ENCODE results near the gene VCX3B.
"Not testable (repeated sequence)": the region's sequence is repeated elsewhere in the genome, so short reads cannot be mapped to it uniquely, and the experiment has no call there.

VCX3B gene

DNA sequence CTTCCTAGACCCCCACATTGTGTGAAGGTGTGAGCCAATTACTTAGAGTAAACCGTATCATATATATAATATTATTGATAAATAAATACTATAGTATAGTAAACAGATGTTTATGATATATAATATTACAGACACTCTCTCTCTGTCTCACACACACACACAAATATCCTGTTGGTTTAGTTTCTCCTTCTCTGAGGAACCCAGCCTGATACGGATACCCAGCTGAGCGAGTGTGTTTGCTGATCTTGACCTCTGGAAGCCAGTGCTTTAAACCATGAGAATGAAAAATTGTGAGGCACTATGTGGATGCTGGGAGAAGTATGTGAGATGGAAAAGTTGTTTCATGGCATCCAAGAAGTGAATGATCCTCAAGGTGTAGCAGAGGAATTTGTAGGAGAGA, at the start of gene VCX3B:
TSS of gene VCX3B (plus strand) at position 301 of the 400 bp plus-strand sequence. CDS start 621 bp downstream, outside the sequence.
- DNase-seq (ENCODE audit: low read depth in 2 of 2), result not testable (repeated sequence)

DNA sequence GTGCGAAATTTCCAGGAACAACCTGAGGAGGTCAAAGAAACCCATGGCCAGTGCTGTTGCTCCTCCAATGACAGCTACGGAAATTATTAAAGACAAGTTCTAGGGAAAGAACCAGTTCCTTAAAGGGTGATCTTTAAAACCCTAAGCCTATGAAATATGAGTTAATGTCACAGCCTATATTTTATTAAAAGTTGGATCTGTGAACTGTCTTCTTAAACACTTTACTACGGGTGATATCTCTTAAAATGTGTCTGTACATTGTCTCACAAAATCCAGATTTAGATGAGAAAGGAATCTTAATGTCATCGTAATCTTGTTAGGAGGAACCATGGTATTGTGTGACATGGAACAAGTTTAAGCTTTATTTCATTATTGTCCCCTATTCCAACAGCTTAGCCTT, 46.3 kb upstream of the VCX3B start:
- DNase-seq (ENCODE audit: low read depth in 2 of 2), result no peak

DNA sequence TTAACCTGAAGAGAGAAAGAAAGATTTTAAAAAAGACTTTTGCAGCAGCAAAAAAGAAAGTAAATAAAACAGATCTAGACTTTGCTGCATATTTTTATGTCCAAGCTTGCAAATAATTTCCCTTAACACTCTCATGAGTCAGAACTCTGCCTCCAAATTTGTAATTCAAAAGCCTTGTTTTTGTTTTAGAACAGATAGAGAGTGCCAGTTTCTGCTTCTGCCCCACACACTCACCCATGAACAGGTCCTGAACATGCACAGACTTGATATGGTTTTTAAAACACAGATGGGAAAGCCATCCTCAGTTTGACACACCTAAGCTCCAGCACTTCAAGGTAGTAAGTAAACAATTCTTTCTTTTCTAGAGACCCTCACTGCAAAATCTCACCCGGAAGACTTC, 39.7 kb upstream of the VCX3B start:
- no peak for DNase-seq (ENCODE audit: low read depth in 2 of 2)

DNA sequence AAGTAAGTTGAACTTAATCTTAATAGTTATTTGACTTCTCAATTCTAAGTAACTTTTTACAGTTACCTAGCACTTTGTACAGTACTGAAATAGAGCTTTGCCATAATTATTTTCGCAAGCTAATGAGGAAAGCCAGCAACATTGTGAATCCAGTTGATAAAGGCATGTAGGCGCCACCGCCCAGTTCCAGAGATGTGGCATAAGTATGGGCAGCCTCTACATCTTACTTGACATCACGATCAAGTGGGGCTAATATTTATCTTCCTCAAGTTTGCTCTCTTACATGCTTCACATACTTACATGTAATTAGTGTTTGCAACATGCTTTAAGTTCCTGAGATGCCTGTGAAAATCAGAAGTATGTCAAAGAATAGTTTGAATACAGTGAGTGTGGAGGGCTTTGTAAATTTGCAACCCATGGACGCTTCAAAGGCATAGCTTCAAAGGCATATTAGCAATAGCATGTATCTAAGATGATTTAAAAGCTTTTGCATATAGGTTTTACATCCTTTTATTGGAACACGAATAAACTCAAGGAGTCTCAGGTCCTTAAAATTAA, 34.9 kb upstream of the VCX3B start:
- no peak for DNase-seq (ENCODE audit: low read depth in 2 of 2)

DNA sequence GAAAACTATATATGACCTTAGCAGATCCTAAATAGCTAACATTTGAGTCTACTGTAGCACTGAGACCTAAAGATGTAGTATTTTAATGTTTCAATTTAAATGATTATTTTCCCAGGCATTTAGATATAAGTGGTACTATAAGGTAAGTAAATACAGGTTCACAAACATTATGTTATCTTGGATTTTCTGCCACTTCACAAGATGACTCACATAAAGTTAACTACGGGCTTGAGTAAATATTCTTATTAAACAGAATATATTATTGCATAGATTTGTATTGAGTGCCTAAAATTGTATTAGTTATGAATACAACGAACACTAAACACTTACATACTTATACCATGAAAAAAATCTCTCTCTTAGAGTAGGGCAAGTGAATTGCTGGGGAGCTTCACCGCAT, 34.2 kb upstream of the VCX3B start:
- no peak for DNase-seq (ENCODE audit: low read depth in 2 of 2)

DNA sequence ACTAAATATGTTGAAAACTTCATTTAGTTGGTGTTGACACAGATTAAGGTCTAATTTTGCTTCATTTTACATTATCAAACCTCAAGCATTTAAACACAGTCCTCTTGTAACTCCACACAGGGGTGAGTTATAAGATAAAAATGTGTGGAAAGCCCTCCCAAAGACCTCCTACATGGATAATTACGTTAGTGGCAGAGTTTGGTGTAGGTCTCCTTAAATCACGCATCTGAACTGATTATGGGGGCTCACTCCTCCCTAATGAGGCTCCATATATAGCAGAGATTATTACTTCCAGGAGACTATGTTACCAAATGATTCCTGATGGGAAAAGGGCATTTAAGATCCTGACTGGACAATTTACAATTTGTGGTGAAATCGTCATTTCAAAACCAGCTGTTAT, 32.2 kb upstream of the VCX3B start:
- no peak for DNase-seq (ENCODE audit: low read depth in 2 of 2)

DNA sequence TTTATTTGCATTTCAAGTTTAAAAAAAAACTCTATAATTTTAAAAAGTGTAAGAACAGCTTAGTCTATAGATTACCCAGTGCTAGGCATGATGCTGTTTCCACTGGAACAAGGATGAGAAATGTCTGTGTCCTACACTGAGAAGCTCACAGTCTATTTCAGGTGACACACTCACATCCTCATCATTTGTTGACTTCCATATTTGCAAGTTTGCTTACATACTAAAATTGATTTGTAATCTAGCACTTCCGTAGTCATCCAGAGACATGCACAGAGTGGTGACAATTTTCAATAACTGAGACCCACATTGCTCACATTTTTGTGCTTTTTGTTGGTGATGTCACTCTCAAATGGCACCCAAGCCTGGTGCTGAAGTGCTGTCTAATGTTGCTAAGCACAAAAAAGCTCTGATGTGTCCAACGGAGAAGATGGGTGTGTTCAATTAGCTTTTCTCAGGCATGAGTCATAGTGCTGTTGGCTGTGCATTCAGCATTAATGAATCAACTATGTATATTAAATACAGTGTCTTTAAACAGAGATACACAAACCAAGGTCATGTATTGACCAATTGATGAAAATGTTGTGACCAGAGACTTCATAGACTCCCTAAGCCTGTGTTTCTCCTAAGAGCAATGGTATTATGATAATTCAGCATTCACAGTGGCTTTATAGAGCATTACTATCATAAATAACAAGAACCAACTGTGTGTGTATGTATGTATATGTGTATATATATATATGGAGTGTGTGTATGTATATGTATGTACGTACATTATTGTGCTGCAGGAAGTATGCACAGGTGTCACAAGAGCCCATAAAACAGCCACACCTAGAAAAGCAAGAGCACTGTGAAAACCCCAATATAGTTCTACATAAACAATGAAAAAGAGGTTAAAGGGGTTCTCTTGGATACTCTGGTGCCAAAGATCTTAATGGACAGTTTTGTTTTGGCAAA, 31.2 kb upstream of the VCX3B start:
- DNase-seq (ENCODE audit: low read depth in 2 of 2), result no peak

DNA sequence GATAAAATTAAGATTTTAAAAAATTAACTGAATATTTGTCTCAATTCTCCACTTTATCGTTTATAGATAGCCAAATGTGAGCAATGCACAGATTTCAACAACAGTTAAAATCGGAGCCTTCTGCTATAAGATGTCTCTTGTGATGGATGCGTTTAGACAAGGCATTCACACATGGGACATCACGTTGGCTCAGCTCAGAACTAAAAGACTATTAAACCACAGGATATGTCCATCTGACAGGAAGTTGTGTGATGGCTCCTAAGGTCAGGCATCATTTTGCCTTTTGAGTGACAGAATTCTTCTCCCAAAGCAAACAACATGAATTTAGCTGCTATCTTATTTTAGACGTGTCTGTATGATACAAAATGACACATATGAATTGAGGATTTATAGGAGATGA, 17.3 kb upstream of the VCX3B start:
- DNase-seq (ENCODE audit: low read depth in 2 of 2), result no peak

DNA sequence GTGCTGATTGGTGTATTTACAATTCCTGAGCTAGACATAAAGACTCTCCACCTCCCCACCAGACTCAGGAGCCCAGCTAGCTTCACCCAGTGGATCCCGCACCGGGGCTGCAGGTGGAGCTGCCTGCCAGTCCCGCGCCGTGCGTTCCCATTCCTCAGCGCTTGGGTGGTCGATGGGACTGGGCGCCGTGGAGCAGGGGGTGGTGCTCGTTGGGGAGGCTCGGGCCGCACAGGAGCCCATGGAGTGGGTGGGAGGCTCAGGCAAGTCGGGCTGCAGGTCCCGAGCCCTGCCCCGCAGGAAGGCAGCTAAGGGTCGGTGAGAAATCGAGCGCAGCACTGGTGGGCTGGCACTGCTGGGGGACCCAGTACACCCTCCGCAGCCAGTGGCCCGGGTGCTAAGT, 12.3 kb upstream of the VCX3B start:
- DNase-seq (ENCODE audit: low read depth in 2 of 2), result not testable (repeated sequence)

DNA sequence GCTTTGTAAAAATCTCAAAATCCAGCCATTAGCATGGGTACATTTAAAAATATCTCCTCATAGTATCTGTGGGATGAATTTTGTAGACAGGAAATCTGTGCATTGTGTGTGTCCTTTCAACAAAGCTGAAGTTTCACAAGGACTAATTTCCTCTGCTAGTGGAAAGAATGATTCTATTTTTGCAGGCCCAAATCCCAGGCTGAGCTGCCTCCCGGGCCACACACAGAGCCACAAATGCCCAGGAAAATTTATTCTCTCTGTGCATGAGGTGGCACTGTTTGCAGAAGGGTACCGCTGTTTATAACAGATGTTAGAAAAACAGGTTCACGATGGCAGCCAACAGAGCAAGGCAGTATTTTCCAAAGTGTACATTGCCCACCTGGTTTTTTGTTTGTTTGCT, 11.0 kb upstream of the VCX3B start:
- no peak for DNase-seq (ENCODE audit: low read depth in 2 of 2)

DNA sequence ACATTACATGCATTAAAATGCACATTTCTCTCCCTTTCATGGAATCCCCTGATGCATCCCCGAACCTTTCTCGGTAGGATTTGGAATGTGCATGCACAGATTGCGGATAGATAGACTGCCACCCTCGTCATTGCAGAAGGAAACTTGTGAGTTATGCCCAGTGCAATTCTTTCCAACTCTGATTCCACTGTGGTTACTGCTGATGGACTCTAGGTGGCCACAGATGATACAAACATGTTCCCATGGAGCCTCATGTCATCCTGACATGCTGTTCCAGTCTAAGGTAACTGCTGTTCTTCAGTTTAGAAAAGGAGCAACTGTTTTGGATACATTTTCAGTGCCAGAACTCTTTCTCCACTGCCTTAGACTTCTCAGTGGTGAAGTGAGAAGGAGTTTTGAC, 9.1 kb upstream of the VCX3B start:
- DNase-seq (ENCODE audit: low read depth in 2 of 2), result no peak

DNA sequence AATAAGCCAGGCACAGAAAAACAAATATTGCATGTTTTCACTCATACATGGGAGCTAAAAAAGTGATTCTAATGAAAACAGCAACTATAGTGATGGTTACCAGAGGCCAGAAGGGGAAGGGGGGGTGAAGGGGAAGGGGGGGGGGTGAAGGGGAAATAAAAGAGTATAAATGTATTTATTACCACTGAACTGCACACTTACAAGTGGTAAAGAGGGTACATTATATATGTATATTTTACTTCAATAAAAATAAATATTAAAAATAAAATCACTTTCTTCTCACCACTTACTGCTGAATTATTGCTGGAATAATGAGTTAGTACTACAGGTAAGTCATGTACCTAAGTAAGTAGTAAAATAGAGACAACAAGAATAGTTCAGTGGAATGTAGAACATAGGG, 2.1 kb upstream of the VCX3B start:
- DNase-seq (ENCODE audit: low read depth in 2 of 2), result no peak

DNA sequence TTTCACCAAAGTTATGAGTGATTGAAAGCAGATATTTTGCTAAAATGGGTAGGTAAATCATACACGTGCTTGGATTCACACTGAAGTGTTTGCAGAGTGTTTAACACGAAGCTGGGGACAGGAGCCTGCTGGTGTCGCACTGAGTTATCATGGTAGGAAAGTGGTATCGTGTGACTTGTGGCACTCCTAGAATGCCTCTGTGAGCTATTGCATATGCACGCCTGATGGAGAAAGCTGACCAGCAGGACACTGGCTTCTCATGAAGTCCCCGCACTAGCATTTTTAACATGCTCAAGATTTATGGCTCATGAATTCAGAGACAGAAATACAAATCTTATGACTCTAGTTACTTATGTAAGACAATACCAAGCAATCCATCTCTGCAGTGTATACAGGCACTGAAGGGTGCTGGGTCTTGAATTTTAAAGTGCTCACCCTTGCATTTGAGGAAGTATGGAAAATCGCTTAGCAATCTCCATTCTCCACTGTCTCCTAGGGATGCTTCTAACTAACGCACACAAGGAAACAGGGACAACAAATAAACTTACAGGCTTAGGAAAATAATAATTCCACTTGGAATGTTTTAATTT, 19.8 kb downstream of the VCX3B start:
- no peak for DNase-seq (ENCODE audit: low read depth in 2 of 2)

DNA sequence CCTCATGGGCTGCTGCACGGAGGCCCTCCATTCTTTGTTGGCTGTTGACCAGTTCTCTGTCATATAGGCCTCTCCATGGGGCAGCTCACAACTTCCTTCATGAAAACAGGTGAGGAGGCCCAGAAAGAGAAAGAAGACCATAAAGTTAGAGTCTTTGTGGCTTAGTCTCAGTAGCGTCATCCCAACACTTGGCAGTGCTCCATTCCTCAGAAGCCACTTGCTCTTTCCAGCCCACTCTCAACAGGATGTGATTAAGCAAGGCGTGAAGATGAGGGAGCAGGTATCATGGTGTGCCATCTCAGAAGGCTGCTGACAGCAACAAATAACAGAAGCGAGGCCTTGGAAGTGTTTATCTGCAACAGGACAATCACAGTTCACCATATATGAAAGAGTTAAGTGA, 30.4 kb downstream of the VCX3B start:
- DNase-seq (ENCODE audit: low read depth in 2 of 2), result not testable (repeated sequence)

DNA sequence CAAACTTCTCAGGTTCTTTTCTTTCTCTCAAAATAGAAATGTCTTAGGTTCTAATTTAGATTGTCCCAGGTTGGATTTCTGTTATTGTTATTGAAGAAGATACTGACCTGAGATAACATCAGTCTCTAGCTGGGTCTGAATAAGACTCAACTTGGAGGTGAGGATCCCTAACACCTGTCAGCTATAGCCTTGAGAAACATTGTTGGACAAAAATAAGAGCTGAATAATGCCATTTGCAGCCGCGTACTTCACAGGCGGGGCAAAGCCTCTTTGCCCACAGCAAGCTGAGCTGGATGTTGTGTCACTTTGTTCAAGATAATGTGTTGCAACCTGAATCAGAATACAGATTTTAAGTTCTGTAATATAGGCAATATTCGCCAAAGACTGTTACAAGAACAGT, 35.6 kb downstream of the VCX3B start:
- DNase-seq (ENCODE audit: low read depth in 2 of 2), result no peak

DNA sequence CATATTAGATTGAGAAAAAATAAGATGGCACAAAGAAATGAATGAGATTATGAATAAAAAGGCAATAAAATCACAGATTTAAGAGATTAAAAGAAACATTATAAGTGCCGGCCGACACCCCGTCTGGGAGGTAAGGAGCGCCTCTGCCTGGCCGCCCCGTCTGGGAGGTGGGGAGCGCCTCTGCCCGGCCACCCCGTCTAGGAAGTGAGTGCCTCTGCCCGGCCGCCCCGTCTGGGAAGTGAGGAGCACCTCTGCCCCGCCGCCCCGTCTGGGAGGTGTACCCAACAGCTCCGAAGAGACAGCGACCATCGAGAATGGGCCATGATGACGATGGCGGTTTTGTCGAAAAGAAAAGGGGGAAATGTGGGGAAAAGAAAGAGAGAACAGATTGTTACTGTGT, 37.5 kb downstream of the VCX3B start:
- DNase-seq (ENCODE audit: low read depth in 2 of 2), result not testable (repeated sequence)

DNA sequence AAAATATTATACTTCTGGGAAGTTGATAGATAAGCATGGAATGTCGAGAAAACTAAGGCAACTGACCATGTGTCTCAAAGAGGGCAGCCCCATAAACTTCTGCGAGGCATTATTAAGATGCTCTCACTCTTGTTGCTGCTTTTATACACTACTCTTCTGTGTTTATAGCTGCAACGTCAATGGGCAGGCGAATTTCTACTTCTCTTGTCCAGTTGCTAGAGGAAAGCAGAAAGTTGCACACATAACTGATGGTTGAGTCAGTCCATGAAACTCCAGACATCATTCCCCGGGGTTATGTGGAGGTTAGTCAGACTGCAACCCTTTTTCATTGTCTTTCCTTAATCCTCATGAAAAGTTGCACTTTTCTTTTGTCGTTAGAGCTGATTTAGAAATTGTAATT, 39.8 kb downstream of the VCX3B start:
- no peak for DNase-seq (ENCODE audit: low read depth in 2 of 2)

All from stimulated activated CD8-positive, alpha-beta memory T cell treated with anti-CD3 and anti-CD28 coated beads, Interleukin-2, amount 100 ng/mL, for 1 hour (primary cell).